OCI-LY3 (cell line): ENCODE results near the gene FAM168B.

Source experiments
- EZH2phosphoT487 ChIP-seq: fragments of 200-600 bp; shearing (Covaris generic); IDR thresholded peaks from 2 replicates; pipeline ENCODE4 v1.6.1; 2018; ENCODE audit warnings: antibody characterized with exemption, mixed run types, low read depth
- TF ChIP-seq, protein P1 (sequence below): fragments of 200-600, 300-600 bp; sonication (generic); IDR thresholded peaks from 2 replicates; pipeline ENCODE4 v1.5.1; 2014; ENCODE audit warnings: antibody characterized with exemption, low read length, low read depth

GRCh38 chr2:131015764-131016163, 77.5 kb downstream of the FAM168B start:
- TF ChIP-seq, protein P1, sequence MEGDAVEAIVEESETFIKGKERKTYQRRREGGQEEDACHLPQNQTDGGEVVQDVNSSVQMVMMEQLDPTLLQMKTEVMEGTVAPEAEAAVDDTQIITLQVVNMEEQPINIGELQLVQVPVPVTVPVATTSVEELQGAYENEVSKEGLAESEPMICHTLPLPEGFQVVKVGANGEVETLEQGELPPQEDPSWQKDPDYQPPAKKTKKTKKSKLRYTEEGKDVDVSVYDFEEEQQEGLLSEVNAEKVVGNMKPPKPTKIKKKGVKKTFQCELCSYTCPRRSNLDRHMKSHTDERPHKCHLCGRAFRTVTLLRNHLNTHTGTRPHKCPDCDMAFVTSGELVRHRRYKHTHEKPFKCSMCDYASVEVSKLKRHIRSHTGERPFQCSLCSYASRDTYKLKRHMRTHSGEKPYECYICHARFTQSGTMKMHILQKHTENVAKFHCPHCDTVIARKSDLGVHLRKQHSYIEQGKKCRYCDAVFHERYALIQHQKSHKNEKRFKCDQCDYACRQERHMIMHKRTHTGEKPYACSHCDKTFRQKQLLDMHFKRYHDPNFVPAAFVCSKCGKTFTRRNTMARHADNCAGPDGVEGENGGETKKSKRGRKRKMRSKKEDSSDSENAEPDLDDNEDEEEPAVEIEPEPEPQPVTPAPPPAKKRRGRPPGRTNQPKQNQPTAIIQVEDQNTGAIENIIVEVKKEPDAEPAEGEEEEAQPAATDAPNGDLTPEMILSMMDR: no peak
- TF ChIP-seq EZH2phosphoT487: no peak
